NT2/D1 (cell line): Measurements from ENCODE around the gene SLC35A5.

Source experiments
- DNase-seq: peaks from one replicate; pipeline ENCODE4 v3.0.0-alpha.2; 2011; ENCODE audit warnings: low read depth, low spot score
- H3K27me3 ChIP-seq: 2 replicates; pipeline ENCODE4 v1.6.0; 2011; ENCODE audit warnings: mild to moderate bottlenecking; ENCODE audit not compliant: insufficient read length, insufficient read depth
- H3K36me3 ChIP-seq: 2 replicates; pipeline ENCODE4 v1.6.1; 2011; ENCODE audit warnings: mild to moderate bottlenecking, low read length, mixed read lengths; ENCODE audit not compliant: insufficient read depth, insufficient read length
- H3K4me1 ChIP-seq: 2 replicates; pipeline ENCODE4 v1.5.1; 2011; ENCODE audit not compliant: insufficient read depth, insufficient read length
- H3K4me3 ChIP-seq: 2 replicates; pipeline ENCODE4 v1.5.1; 2011; ENCODE audit warnings: low read depth; ENCODE audit not compliant: insufficient read length
- H3K9ac ChIP-seq: 2 replicates; pipeline ENCODE4 v1.6.0; 2011; ENCODE audit warnings: low read depth; ENCODE audit not compliant: insufficient read length
- H3K9me3 ChIP-seq: 2 replicates; pipeline ENCODE4 v1.5.1; 2011; ENCODE audit warnings: mild to moderate bottlenecking, low read length; ENCODE audit not compliant: insufficient read depth
- SUZ12 ChIP-seq: IDR thresholded peaks from 2 replicates; pipeline ENCODE4 v1.6.1; 2011; ENCODE audit not compliant: insufficient read length, insufficient read depth; ENCODE audit errors: extremely low read depth
- YY1 ChIP-seq: IDR thresholded peaks from 2 replicates; pipeline ENCODE4 v1.6.1; 2011; ENCODE audit not compliant: insufficient read length, insufficient read depth
- ZNF274 ChIP-seq: IDR thresholded peaks from 2 replicates; pipeline ENCODE4 v1.6.1; 2011; ENCODE audit warnings: mild to moderate bottlenecking, low read depth, low read length

SLC35A5 gene

DNA sequence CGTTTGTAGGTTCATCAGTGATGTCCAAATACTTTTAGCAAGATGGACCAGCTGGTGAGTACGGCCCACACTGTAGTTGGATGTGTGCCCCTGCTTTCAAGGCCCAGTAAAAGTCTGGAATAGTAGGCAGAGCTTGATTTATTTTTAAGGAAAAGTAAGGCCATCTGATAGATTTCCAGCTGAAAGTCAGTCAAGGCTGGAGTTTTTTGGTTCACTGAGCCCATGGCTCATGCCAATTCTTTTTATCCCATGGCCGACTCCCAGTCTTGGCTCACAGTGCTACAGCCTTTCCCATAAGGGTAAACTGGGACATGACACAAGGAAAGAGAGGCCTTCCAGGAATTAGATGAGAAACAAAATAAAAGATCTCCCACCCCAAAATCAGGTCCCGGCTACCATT is 65.6 kb downstream of the SLC35A5 start:
- TF ChIP-seq YY1: no peak
- TF ChIP-seq ZNF274: no peak
- TF ChIP-seq SUZ12: no peak
- no peaks in the 10 kb centered on the region for H3K9me3 ChIP-seq
- H3K27me3 ChIP-seq: no peaks in the 10 kb centered on the region
- no peaks in the 10 kb centered on the region for H3K4me1 ChIP-seq
- H3K9ac ChIP-seq: no peak overlapping the region
- H3K36me3 ChIP-seq: no peaks in the 10 kb centered on the region
- no peak for DNase-seq
- H3K4me3 ChIP-seq: no peak overlapping the region

DNA sequence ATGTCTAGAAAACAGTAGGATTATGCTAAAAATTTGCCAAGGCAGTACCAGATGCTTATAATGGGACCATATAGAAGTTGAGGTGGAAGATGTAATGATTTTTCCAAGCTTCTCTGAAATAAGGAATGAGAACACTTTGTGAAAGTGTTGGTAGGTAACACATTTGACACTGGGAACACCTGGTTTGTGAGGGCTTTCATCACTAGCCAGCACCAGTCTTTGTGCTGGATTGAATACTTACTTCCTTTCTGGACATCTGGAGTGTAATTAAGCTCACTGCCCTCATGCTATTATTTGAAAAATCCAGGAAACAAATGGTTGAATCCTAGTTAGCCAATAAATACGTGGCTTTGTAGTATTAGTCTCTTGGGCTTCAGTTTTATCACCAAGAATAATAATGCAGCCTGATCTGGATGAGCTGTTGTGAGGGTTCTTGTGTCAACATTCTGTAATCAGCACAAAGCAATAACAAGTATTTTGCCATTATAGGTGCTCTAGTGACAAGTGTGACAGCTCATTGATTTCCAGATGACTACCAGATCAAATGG is 66.1 kb downstream of the SLC35A5 start:
- H3K27me3 ChIP-seq: no peaks in the 10 kb centered on the region
- no peak for DNase-seq
- H3K9me3 ChIP-seq: no peaks in the 10 kb centered on the region
- no peak overlapping the region for H3K9ac ChIP-seq
- no peaks in the 10 kb centered on the region for H3K36me3 ChIP-seq
- TF ChIP-seq SUZ12 (no peak), ZNF274 (no peak), YY1 (no peak)
- H3K4me1 ChIP-seq: no peaks in the 10 kb centered on the region
- H3K4me3 ChIP-seq: no peak overlapping the region

DNA sequence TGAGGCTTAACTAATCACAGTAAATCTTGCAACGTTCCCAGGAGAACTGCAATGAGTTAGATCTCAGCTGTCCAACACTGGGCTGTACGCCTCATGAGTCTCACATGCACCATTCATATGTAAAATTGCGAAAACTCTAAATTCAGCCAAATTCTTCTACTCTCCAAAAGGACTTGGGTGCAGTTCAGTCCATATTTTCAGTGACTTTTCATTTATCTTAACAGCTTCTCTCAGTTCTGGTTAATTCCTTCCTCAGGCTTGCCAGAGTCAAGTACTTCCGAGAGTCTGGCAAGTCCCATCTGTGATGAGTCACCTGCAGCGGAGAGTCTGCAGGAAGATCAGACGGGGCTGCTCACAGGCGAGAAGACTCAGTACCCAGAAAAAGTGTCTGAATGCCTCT is 67.6 kb downstream of the SLC35A5 start:
- H3K27me3 ChIP-seq: no peaks in the 10 kb centered on the region
- TF ChIP-seq SUZ12: no peak
- TF ChIP-seq YY1: no peak
- TF ChIP-seq ZNF274: no peak
- no peaks in the 10 kb centered on the region for H3K4me1 ChIP-seq
- H3K36me3 ChIP-seq: no peaks in the 10 kb centered on the region
- H3K9ac ChIP-seq: no peak overlapping the region
- H3K9me3 ChIP-seq: no peaks in the 10 kb centered on the region
- peak; percentile 61 for DNase-seq
- no peak overlapping the region for H3K4me3 ChIP-seq

DNA sequence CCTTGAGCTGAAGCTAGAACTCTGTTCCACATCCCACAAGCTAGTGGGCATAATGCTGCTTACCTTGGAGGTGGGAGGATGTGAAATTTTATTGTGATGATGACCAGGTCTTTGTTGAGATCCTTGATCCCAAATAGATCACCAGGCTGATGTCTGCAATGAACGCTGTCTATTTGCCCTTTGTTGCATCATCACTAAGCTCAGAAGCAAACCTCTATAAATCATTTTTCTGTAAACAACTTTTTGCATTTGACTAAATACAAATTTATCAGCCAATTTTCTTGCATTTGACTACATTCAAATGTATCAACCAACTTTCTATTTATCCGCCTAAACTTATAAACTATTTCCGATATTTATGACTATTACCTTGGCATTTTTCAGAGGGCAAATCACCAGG is 69.4 kb downstream of the SLC35A5 start:
- H3K36me3 ChIP-seq: no peaks in the 10 kb centered on the region
- TF ChIP-seq ZNF274 (no peak), SUZ12 (no peak), YY1 (no peak)
- no peaks in the 10 kb centered on the region for H3K9me3 ChIP-seq
- H3K4me1 ChIP-seq: no peaks in the 10 kb centered on the region
- DNase-seq: no peak
- no peaks in the 10 kb centered on the region for H3K27me3 ChIP-seq
- no peak overlapping the region for H3K4me3 ChIP-seq
- no peak overlapping the region for H3K9ac ChIP-seq

DNA sequence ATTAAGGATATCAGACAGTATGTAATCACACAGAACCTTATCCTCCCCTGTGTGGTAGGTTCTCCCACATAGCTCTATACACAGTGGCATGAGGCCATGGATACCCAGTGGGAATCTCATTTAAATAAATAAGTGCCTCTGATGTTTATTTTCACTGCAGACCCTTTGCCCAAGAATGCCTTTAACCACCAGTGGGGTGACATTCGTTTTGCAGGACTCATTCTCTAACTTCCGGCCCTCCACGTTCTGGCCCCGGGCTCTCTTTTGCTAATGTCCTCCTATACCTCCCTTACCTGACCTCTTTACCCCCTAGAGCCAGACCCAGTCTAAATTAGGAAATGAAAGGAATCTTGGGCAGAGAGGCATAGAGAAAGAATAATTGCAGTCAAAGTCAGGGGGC is 70.8 kb downstream of the SLC35A5 start:
- no peaks in the 10 kb centered on the region for H3K4me1 ChIP-seq
- H3K27me3 ChIP-seq: no peaks in the 10 kb centered on the region
- no peak for DNase-seq
- no peak overlapping the region for H3K4me3 ChIP-seq
- no peak overlapping the region for H3K9ac ChIP-seq
- no peaks in the 10 kb centered on the region for H3K9me3 ChIP-seq
- H3K36me3 ChIP-seq: no peaks in the 10 kb centered on the region
- TF ChIP-seq ZNF274 (no peak), SUZ12 (no peak), YY1 (no peak)

DNA sequence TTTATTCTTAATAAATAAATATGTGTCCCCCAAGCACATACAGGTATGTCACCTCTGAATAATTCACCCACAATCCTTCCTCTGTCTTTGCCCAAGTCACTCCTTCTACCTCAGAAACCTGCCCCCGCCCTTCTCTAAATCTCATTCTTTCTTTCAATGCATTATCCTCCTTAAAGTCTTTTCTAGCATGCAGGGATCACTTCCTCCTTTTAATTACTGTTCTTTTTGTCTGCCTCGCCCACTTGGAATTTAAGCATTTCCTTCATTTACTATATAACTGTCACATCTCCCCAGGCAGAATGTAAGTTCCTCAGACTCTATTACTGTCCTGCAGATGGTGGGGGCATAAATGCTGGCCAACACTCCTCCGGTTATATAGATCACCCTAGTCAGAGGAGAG is 71.3 kb downstream of the SLC35A5 start:
- Histone ChIP-seq H3K36me3 (no peaks in the 10 kb centered on the region), H3K9me3 (no peaks in the 10 kb centered on the region), H3K27me3 (no peaks in the 10 kb centered on the region), H3K4me3 (no peak overlapping the region), H3K9ac (no peak overlapping the region), H3K4me1 (no peaks in the 10 kb centered on the region)
- TF ChIP-seq SUZ12: no peak
- no peak for TF ChIP-seq YY1
- TF ChIP-seq ZNF274: no peak
- no peak for DNase-seq

DNA sequence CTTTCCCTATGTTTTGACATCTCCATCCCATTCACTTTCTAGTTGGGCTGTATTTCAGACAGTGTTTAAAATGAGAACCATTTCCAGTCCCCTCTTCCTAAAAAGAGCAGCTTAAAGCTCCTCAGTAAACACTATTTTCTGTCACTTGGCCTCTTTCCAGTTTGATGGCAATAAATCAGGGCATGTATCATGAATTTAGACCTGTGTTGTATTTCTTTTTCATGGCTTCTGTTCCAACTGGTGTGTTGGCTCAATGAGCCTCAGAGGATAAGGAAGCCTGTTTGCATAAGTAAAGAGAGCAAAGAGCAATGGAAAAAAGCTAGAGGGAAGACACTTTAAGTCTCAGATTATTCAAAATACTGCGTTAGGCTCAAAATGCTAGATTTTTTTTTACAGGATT is 71.9 kb downstream of the SLC35A5 start:
- Histone ChIP-seq H3K36me3 (no peaks in the 10 kb centered on the region), H3K4me3 (no peak overlapping the region), H3K27me3 (no peaks in the 10 kb centered on the region), H3K9me3 (no peaks in the 10 kb centered on the region), H3K9ac (no peak overlapping the region), H3K4me1 (no peaks in the 10 kb centered on the region)
- DNase-seq: no peak
- TF ChIP-seq ZNF274 (no peak), SUZ12 (no peak), YY1 (no peak)
